GM12891 (cell line): ENCODE measurements around the gene OAF.

Experiments
- POLR2A ChIP-seq: IDR thresholded peaks from 2 replicates; pipeline ENCODE4 v1.6.1; 2011; ENCODE audit warnings: low read depth, low read length, control low read depth
- POLR2AphosphoS5 ChIP-seq: IDR thresholded peaks from 2 replicates; pipeline ENCODE4 v1.6.1; 2011; ENCODE audit warnings: low read depth, low read length, control low read depth
- TAF1 ChIP-seq: IDR thresholded peaks from 2 replicates; pipeline ENCODE4 v1.6.1; 2011; ENCODE audit warnings: low read depth, low read length, control low read depth

GRCh38 chr11:120226714-120227113, 15.9 kb downstream of the OAF start:
- no peak for TF ChIP-seq POLR2AphosphoS5
- TF ChIP-seq POLR2A, result no peak
- no peak for TF ChIP-seq TAF1
